OCI-LY1 (cell line): Measurements from ENCODE around the gene SARS1.

Source experiments
- H2AFZ ChIP-seq: fragments of 200-600 bp; sonication (generic), shearing (Covaris generic); 2 replicates; pipeline ENCODE4 v1.6.0; 2014; ENCODE audit warnings: antibody characterized with exemption, mild to moderate bottlenecking, low read length
- H3F3A ChIP-seq: fragments of 200-600 bp; sonication (generic), shearing (Covaris generic); 2 replicates; pipeline ENCODE4 v1.6.0; 2014; ENCODE audit warnings: mild to moderate bottlenecking, antibody characterized with exemption, low read length, moderate library complexity; ENCODE audit not compliant: insufficient read depth
- H3K27ac ChIP-seq: fragments of 200-600 bp; sonication (generic); 2 replicates; pipeline ENCODE4 v1.5.1; 2014; ENCODE audit warnings: low read length, mixed run types, mild to moderate bottlenecking, low read depth; ENCODE audit not compliant: poor library complexity, severe bottlenecking
- H3K27me3 ChIP-seq: fragments of 200-600 bp; sonication (generic); 2 replicates; pipeline ENCODE4 v1.6.0; 2014; ENCODE audit warnings: antibody characterized with exemption, mild to moderate bottlenecking, low read length, moderate library complexity; ENCODE audit not compliant: insufficient read depth
- H3K36me3 ChIP-seq: fragments of 200-600 bp; sonication (generic); 2 replicates; pipeline ENCODE4 v1.6.1; 2014; ENCODE audit warnings: mild to moderate bottlenecking, antibody characterized with exemption, low read length, moderate library complexity, mixed read lengths; ENCODE audit not compliant: insufficient read depth
- H3K4me1 ChIP-seq: fragments of 200-600 bp; sonication (generic); 2 replicates; pipeline ENCODE4 v1.5.1; 2014; ENCODE audit warnings: mild to moderate bottlenecking, low read length, moderate library complexity; ENCODE audit not compliant: insufficient read depth, severe bottlenecking
- H3K4me2 ChIP-seq: fragments of 200-600 bp; sonication (generic), shearing (Covaris generic); 2 replicates; pipeline ENCODE4 v1.6.1; 2014; ENCODE audit warnings: low read length
- H3K4me3 ChIP-seq: fragments of 200-600 bp; sonication (generic); 2 replicates; pipeline ENCODE4 v1.5.1; 2014; ENCODE audit warnings: low read length, low read depth, mild to moderate bottlenecking, mixed read lengths; ENCODE audit not compliant: poor library complexity, severe bottlenecking
- H3K79me2 ChIP-seq: fragments of 200-600 bp; shearing (Covaris generic); 2 replicates; pipeline ENCODE4 v1.6.1; 2016; ENCODE audit warnings: mixed run types, low read length, mixed read lengths; ENCODE audit not compliant: insufficient read depth
- H3K9ac ChIP-seq: fragments of 200-600 bp; sonication (generic), shearing (Covaris generic); 2 replicates; pipeline ENCODE4 v1.6.1; 2014; ENCODE audit warnings: mild to moderate bottlenecking, low read length, mixed read lengths
- H3K9me2 ChIP-seq: fragments of 200-600 bp; sonication (generic), shearing (Covaris generic); 2 replicates; pipeline ENCODE4 v1.6.1; 2014; ENCODE audit warnings: low read depth, mild to moderate bottlenecking, low read length, mixed read lengths
- H3K9me3 ChIP-seq: fragments of 200-600 bp; shearing (Covaris generic); 2 replicates; pipeline ENCODE4 v1.6.1; 2014; ENCODE audit warnings: low read length, mixed read lengths
- H4K20me1 ChIP-seq: fragments of 200-600 bp; sonication (generic), shearing (Covaris generic); 2 replicates; pipeline ENCODE4 v1.6.0; 2016; ENCODE audit warnings: mild to moderate bottlenecking, low read length; ENCODE audit not compliant: insufficient read depth
- CTCF ChIP-seq: fragments of 200-600 bp; sonication (generic), shearing (Covaris generic); IDR thresholded peaks from 2 replicates; pipeline ENCODE4 v1.5.1; 2017; ENCODE audit warnings: mild to moderate bottlenecking, antibody characterized with exemption, low read length, moderate library complexity, mixed read lengths
- EZH2 ChIP-seq: fragments of 200-600 bp; sonication (generic), shearing (Covaris generic); IDR thresholded peaks from 2 replicates; pipeline ENCODE4 v1.8.0; 2017; ENCODE audit warnings: borderline replicate concordance, mixed run types, mild to moderate bottlenecking, antibody characterized with exemption, low read length, moderate library complexity, mixed read lengths

Gene SARS1

GRCh38 chr1:109269212-109269980, 55.7 kb downstream of the SARS1 start:
- peaks cover 7% of the 10 kb centered on the region; the same call in 1 of the 2 replicates for H3K27me3 ChIP-seq
- H3K9me2 ChIP-seq: no peaks in the 10 kb centered on the region
- no peak overlapping the region for H2AFZ ChIP-seq
- H3K27ac ChIP-seq: no peak overlapping the region
- no peaks in the 10 kb centered on the region for H4K20me1 ChIP-seq
- H3K9ac ChIP-seq: no peak overlapping the region
- H3K4me3 ChIP-seq: no peak overlapping the region
- H3K4me2 ChIP-seq: no peak overlapping the region
- no peaks in the 10 kb centered on the region for H3F3A ChIP-seq
- no peak for TF ChIP-seq EZH2
- TF ChIP-seq CTCF: no peak
- no peaks in the 10 kb centered on the region for H3K4me1 ChIP-seq
- no peaks in the 10 kb centered on the region; the same call in 1 of the 2 replicates for H3K36me3 ChIP-seq
- H3K79me2 ChIP-seq: no peaks in the 10 kb centered on the region
- H3K9me3 ChIP-seq: no peaks in the 10 kb centered on the region

GRCh38 chr1:109269981-109270622, 56.4 kb downstream of the SARS1 start:
- Histone ChIP-seq H3K4me3 (no peak overlapping the region), H3K27ac (no peak overlapping the region), H3K9ac (no peak overlapping the region), H3K36me3 (no peaks in the 10 kb centered on the region; the same call in 1 of the 2 replicates), H4K20me1 (no peaks in the 10 kb centered on the region), H3K9me2 (no peaks in the 10 kb centered on the region), H3K4me2 (no peak overlapping the region), H3F3A (no peaks in the 10 kb centered on the region), H3K4me1 (no peaks in the 10 kb centered on the region), H2AFZ (no peak overlapping the region), H3K27me3 (peaks cover 10% of the 10 kb centered on the region; the same call in 1 of the 2 replicates), H3K79me2 (no peaks in the 10 kb centered on the region), H3K9me3 (no peaks in the 10 kb centered on the region)
- TF ChIP-seq CTCF (no peak), EZH2 (no peak)

GRCh38 chr1:109270623-109271317, 57.1 kb downstream of the SARS1 start:
- H3K4me3 ChIP-seq: no peak overlapping the region
- no peak overlapping the region for H3K9ac ChIP-seq
- TF ChIP-seq CTCF: no peak
- no peak for TF ChIP-seq EZH2
- no peaks in the 10 kb centered on the region; the same call in 1 of the 2 replicates for H3K36me3 ChIP-seq
- H3K79me2 ChIP-seq: no peaks in the 10 kb centered on the region
- H2AFZ ChIP-seq: no peak overlapping the region
- no peaks in the 10 kb centered on the region for H3F3A ChIP-seq
- no peak overlapping the region for H3K27ac ChIP-seq
- H3K27me3 ChIP-seq: peaks cover 10% of the 10 kb centered on the region; the same call in 1 of the 2 replicates
- H3K9me3 ChIP-seq: no peaks in the 10 kb centered on the region
- no peaks in the 10 kb centered on the region for H4K20me1 ChIP-seq
- H3K9me2 ChIP-seq: no peaks in the 10 kb centered on the region
- no peaks in the 10 kb centered on the region for H3K4me1 ChIP-seq
- H3K4me2 ChIP-seq: no peak overlapping the region
